Measurements from ENCODE around the gene TIMP2. TPM values are rescaled to one million over a fixed set of nuclear protein-coding genes. Genes with fewer than 3 reads are reported as not detected.

TIMP2 gene
- total and polyA plus RNA-seq, 2 of the 8 experiments (the other 6 are each of a cell fraction or from before 2014, with no cell fraction given): 18.2 to 43.3 TPM

DNA sequence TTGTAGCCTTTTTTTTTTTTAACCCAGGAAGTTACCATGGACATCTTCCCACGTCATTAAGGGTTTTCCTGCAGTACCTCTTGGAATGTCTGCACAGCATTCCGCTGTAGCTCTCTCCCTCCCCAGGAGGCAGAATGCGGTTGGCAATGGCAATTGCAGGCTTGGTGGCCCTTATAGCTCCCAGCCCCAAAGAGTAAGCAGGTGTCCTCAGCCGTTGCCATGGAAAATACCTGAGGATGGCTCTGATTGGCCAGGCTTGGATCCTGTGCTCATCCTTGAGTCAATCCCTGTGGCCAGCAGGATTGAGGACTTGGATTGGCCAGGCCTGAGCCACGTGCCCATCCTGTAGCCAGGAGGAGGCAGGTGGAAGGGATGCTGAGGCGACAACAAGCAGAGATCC is 15.5 kb upstream of the TIMP2 start:
- peak; percentile 92 for FAIRE-seq
- Histone ChIP-seq H3K23ac (ENCODE audit: insufficient read length) (no peak overlapping the region), H3K4ac (replicated peaks; ENCODE audit: insufficient read length, low read depth, low read length) (no peak overlapping the region), H2AK5ac (ENCODE audit: low read depth, low read length) (no peak overlapping the region), H4K8ac (ENCODE audit: extremely low read depth, insufficient read depth, low read length) (no peak overlapping the region), H2BK120ac (replicated peaks; ENCODE audit: low read depth, low read length) (no peak overlapping the region), H3K18ac (ENCODE audit: extremely low read depth, low read length) (no peak overlapping the region), H3K36me3 (ENCODE audit: control insufficient read depth in 2 of 4, insufficient read depth in 4 of 4, low read length in 3 of 4) (no peaks in the 10 kb centered on the region), H4K5ac (ENCODE audit: insufficient read length, low read depth, low read length) (no peak overlapping the region), H3K79me1 (ENCODE audit: low read depth, low read length) (no peaks in the 10 kb centered on the region), H3K9me3 (ENCODE audit: insufficient read depth in 2 of 2, low read depth in 1 of 2, low read length in 1 of 2) (no peaks in the 10 kb centered on the region), H2BK12ac (ENCODE audit: low read depth, low read length) (no peak overlapping the region), H2BK15ac (ENCODE audit: low read length) (no peak overlapping the region), H3K23me2 (ENCODE audit: low read depth, low read length) (no peaks in the 10 kb centered on the region), H3K4me3 (ENCODE audit: extremely low read depth in 1 of 4, insufficient read depth in 2 of 4, low read depth in 3 of 4, low read length in 4 of 4) (no peak overlapping the region), H2BK20ac (ENCODE audit: low read length) (no peak overlapping the region), H3K27ac (ENCODE audit: low read depth, low read length) (no peak overlapping the region), H3K14ac (ENCODE audit: insufficient read length) (no peak overlapping the region), H3K79me2 (ENCODE audit: control insufficient read depth in 1 of 2, insufficient read depth in 2 of 2, low read length in 2 of 2) (no peaks in the 10 kb centered on the region), H4K20me1 (replicated peaks in 1 of 2; ENCODE audit: control insufficient read depth in 1 of 2, insufficient read depth in 2 of 2, low read length in 2 of 2) (peaks cover 0 to 1% of the 10 kb centered on the region in 2 experiments), H2AFZ (ENCODE audit: low read length) (no peak overlapping the region), H3K4me2 (ENCODE audit: insufficient read depth in 1 of 2, low read depth in 2 of 2, low read length in 2 of 2) (no peak overlapping the region), H3K56ac (replicated peaks; ENCODE audit: insufficient read length, low read depth, low read length) (no peak overlapping the region), H4K91ac (replicated peaks; ENCODE audit: insufficient read length, low read length) (no peak overlapping the region), H3K9ac (replicated peaks in 1 of 4; ENCODE audit: extremely low read depth in 1 of 4, low read depth in 3 of 4, low read length in 3 of 4) (no peak overlapping the region), H3K4me1 (replicated peaks in 1 of 4; ENCODE audit: control insufficient read depth in 3 of 4, insufficient read depth in 4 of 4, low read length in 3 of 4) (peaks cover 0 to 4% (median 0%) of the 10 kb centered on the region in 4 experiments; a peak in 2 of 7 replicates), H2BK5ac (ENCODE audit: low read depth, low read length) (no peak overlapping the region), H3K27me3 (replicated peaks in 1 of 4; ENCODE audit: control insufficient read depth in 3 of 4, extremely low read depth in 1 of 4, insufficient read depth in 3 of 4, low read length in 3 of 4) (no peaks in the 10 kb centered on the region; a peak in 1 of 7 replicates)
- CTCF ChIA-PET (ENCODE audit: partially characterized antibody): interaction anchor here (0.6 to 6.5 kb wide), 4 partner anchors 12 to 147 kb away, joined by 3 to 35 read pairs (median 4); partner anchors contain the start of gene LGALS3BP
- 62% methylated on average over 6 of the region's 6 CpGs; no CpG with 5 or more reads in 1 of the 2 experiments for WGBS, 2 experiments (ENCODE audit: extremely low coverage in 1 of 2, insufficient coverage in 1 of 2, insufficient read length in 1 of 2, insufficient replicate concordance in 2 of 2, low coverage in 1 of 2, low lambda C conversion rate in 2 of 2, missing lambda C conversion rate in 1 of 2)
- POLR2A ChIA-PET (ENCODE audit: partially characterized antibody): interaction anchor here (0.7 to 1.2 kb wide), 2 partner anchors 13 to 31 kb away, joined by 3 read pairs; no protein-coding TSS in a partner anchor
- peak in 1 of 2 experiments; percentile 63 for DNase-seq (ENCODE audit: low read depth in 1 of 2, low spot score in 2 of 2)
- TF ChIP-seq JUND (IDR thresholded peaks at IDR 0.05; ENCODE audit: low read length): no peak
- TF ChIP-seq MAFK (IDR thresholded peaks at IDR 0.05; ENCODE audit: low read depth, low read length): no peak
- peak; percentile 93 for TF ChIP-seq TEAD4 (IDR thresholded peaks at IDR 0.05; ENCODE audit: low read depth, low read length)
- no peak for TF ChIP-seq SIRT6 (IDR thresholded peaks at IDR 0.05; ENCODE audit: low read length)
- TF ChIP-seq CHD1 (IDR thresholded peaks at IDR 0.05; ENCODE audit: low read depth, low read length): no peak
- TF ChIP-seq, protein P1, sequence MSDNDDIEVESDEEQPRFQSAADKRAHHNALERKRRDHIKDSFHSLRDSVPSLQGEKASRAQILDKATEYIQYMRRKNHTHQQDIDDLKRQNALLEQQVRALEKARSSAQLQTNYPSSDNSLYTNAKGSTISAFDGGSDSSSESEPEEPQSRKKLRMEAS (IDR thresholded peaks at IDR 0.05): peak; percentile 91
- TF ChIP-seq CREB1 (IDR thresholded peaks at IDR 0.05): no peak
- TF ChIP-seq KDM1A (IDR thresholded peaks at IDR 0.05; ENCODE audit: borderline replicate concordance, low read length): no peak
- TF ChIP-seq, protein P2, sequence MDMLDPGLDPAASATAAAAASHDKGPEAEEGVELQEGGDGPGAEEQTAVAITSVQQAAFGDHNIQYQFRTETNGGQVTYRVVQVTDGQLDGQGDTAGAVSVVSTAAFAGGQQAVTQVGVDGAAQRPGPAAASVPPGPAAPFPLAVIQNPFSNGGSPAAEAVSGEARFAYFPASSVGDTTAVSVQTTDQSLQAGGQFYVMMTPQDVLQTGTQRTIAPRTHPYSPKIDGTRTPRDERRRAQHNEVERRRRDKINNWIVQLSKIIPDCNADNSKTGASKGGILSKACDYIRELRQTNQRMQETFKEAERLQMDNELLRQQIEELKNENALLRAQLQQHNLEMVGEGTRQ (IDR thresholded peaks at IDR 0.05; ENCODE audit: low read length): peak; percentile 87
- TF ChIP-seq SP1 (IDR thresholded peaks at IDR 0.05; ENCODE audit: low read depth, low read length): 0 out of 2 replicates have a peak, but pooled peaks have one; percentile 19
- TF ChIP-seq HDAC2 (IDR thresholded peaks at IDR 0.05; ENCODE audit: borderline replicate concordance in 1 of 2, low read depth in 2 of 2, low read length in 2 of 2): no peak
- TF ChIP-seq, protein P3, sequence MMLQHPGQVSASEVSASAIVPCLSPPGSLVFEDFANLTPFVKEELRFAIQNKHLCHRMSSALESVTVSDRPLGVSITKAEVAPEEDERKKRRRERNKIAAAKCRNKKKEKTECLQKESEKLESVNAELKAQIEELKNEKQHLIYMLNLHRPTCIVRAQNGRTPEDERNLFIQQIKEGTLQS (IDR thresholded peaks at IDR 0.05; ENCODE audit: insufficient read depth, low read depth, low read length): 0 out of 2 replicates have a peak, but pooled peaks have one; percentile 8
- TF ChIP-seq BCL11A (IDR thresholded peaks at IDR 0.05; ENCODE audit: low read depth in 2 of 2, low read length in 2 of 2): no peak

Measured in H1 (cell line).